Activated CD8-positive, alpha-beta T cell treated with anti-CD3 and anti-CD28 coated beads, Interleukin-2, amount 10 ng/mL, durations not matched to agents 7 days and 5 days (primary cell): ENCODE measurements around the gene PPARD. TPM values are rescaled to one million over a fixed set of nuclear protein-coding genes. Genes with fewer than 3 reads are reported as not detected.

Source experiments
- ATAC-seq: fragments of 150-1000 bp; cut with Tn5 transposase; one replicate; pipeline ENCODE4 v1.10.0; 2021; ENCODE audit warnings: moderate library complexity
- CTCF ChIA-PET: fragments of 350-600 bp; sonication (Branson Sonifier 250); formaldehyde crosslinking; loops from one replicate; lab custom pipeline; 2021; ENCODE audit warnings: antibody characterized with exemption; lab: Charles Lee
- POLR2A ChIA-PET: fragments of 350-600 bp; sonication (Branson Sonifier 250); formaldehyde crosslinking; loops from one replicate; lab custom pipeline; 2021; ENCODE audit warnings: antibody characterized with exemption; lab: Charles Lee
- DNase-seq: peaks from one replicate; pipeline ENCODE4 v3.0.0-alpha.2; 2020
- H3K27ac Mint-ChIP-seq: one replicate; pipeline ENCODE4 v1.8.0; 2021; ENCODE audit warnings: mild to moderate bottlenecking, mixed read lengths
- H3K27me3 Mint-ChIP-seq: one replicate; pipeline ENCODE4 v1.8.0; 2021; ENCODE audit warnings: low read depth, mixed read lengths
- H3K36me3 Mint-ChIP-seq: one replicate; pipeline ENCODE4 v1.8.0; 2021; ENCODE audit warnings: low read depth, mixed read lengths
- H3K4me1 Mint-ChIP-seq: one replicate; pipeline ENCODE4 v1.8.0; 2021; ENCODE audit warnings: low read depth, mixed read lengths
- H3K4me3 Mint-ChIP-seq: one replicate; pipeline ENCODE4 v1.8.0; 2021; ENCODE audit warnings: mild to moderate bottlenecking, mixed read lengths
- H3K9me3 Mint-ChIP-seq: one replicate; pipeline ENCODE4 v1.8.0; 2022; ENCODE audit warnings: mixed read lengths; ENCODE audit not compliant: insufficient read depth
- total RNA-seq, 2 experiments: library from RNA; stranded (reverse); gene quantifications; one replicate each; pipeline ENCODE4 v1.2.3, GENCODE V29; 2021

The PPARD gene
- total RNA-seq, 2 experiments from 2014 or later = 36.3 to 36.7 TPM

DNA sequence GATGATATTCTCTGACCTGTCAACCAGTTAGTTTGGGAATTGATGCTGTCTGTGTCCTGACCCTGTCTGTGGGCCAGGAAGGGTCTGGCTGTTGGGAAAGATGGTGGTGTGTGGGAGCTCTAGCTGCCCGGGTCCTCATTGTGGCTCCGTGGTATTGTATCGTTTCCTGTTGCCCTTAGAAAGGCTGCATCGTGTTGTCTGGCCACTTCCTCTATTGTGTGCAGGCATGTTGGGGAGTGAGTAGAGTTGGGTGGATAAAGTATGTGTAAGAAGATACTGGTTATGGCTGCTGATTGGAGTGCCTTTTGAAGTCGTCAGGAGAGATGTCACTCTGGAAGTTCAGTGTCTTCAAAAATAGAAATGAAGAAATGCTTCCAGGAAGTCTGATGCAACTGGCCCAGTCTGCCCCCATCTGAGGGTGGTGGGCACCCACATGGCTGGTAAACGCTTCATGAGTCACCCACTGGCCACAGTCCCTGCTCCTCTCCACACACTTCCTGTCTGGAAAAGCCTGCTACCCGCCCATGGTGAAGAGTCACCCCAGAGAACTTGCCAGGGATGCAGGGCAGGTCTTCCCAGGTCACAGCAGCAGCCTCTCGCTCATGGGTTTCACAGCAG lies 27.9 kb downstream of the PPARD start:
- peak overlapping the region; percentile 87 for H3K27ac Mint-ChIP-seq

DNA sequence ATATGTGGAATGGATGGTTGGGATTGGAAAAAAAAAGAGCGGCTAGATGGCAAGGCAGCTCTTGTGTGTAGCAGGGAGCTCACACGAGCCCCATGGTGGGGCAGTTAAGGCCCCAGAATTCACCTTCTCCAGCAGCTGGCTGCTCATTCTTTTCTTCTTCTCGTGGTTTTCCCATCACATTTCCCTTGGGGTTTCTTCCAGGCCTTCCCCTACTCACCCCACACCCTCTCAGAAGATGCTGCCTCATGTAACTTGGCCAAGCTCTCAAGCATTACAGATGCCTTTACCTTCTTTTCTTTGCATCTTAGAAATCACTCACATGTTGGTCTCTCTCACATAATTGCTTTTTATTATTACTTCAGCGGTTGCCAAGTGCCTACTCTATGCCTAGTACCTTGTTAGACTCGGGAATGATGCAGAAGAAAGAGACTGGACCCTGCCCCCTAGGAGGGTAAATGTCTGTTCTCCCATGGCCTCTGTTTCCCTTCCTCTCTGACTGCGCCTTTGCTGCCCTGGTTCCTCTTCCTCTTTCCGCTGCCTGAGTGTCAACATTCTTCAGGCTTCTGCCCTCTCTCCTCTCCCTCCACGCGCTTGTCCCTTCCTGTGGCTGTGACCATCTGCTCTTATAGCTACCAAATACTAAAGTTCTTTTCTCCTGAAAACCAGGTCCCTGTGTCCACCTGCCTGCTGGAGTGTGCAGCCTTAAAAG lies 28.6 kb downstream of the PPARD start:
- DNase-seq (no peak), ATAC-seq (no peak)
- Mint-ChIP-seq H3K4me3 (peak overlapping the region; percentile 51), H3K27ac (peak overlapping the region; percentile 87), H3K36me3 (peaks cover 45% of the 10 kb centered on the region), H3K27me3 (no peaks in the 10 kb centered on the region), H3K9me3 (no peaks in the 10 kb centered on the region), H3K4me1 (peaks cover 60% of the 10 kb centered on the region)
- ChIA-PET CTCF (interaction anchor here (1.1 to 1.8 kb wide), 3 partner anchors 29 to 50 kb away, joined by 3 to 5 read pairs (median 3); partner anchors contain the start of gene PPARD), POLR2A (interaction anchor here (0.6 to 1.0 kb wide), 2 partner anchors 22 to 39 kb away, joined by 4 to 7 read pairs; no protein-coding TSS in a partner anchor)

More for the DNA sequence above, 27.9 kb downstream of the PPARD start:
- Mint-ChIP-seq H3K27me3 (no peaks in the 10 kb centered on the region), H3K36me3 (peaks cover 48% of the 10 kb centered on the region), H3K9me3 (no peaks in the 10 kb centered on the region), H3K4me1 (peaks cover 61% of the 10 kb centered on the region), H3K4me3 (peak overlapping the region; percentile 51)
- CTCF ChIA-PET = interaction anchor here (1.4 to 1.8 kb wide), 2 partner anchors 28 to 49 kb away, joined by 3 to 5 read pairs; partner anchors contain the start of gene PPARD
- ATAC-seq (peak; percentile 79), DNase-seq (peak; percentile 62)
- POLR2A ChIA-PET = interaction anchor here (0.6 to 1.0 kb wide), 2 partner anchors 22 to 39 kb away, joined by 4 to 7 read pairs; no protein-coding TSS in a partner anchor

DNA sequence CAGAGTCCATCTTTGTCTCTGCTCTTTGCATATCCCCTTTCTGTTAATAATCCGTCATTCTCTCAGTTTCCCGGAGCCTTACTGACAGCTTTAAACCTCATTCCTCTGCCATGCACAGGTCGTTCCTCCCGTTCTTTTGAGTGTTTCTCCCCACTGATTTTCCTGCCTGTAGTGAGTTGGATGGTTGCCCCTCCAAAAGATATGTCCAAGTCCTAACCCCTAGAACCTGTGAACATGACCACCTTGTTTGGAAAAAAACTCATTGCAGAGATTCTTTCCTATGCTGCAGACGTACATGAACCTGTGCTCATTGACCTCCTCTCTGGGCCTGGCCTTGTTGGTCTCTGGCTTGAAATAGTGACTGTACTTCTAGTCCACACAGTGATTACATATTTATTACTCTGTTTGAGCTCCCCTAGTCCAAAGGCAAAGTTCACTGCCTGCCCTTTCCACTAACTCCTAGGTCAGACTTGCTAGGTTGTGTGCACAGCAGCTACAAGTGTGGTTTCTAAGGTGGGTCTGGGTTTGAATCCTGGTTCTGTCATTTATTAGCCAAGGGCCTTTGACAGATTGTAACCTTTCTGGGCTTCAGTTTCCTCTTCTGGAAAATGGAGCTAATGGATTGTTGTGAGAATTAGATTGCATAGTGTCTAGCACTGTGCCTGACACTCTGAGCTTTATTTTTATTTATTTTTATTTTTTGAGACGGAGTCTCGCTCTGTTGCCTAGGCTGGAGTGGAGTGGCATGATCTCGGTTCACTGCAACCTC lies 29.3 kb downstream of the PPARD start:
- Mint-ChIP-seq H3K9me3 (no peaks in the 10 kb centered on the region), H3K36me3 (peaks cover 42% of the 10 kb centered on the region), H3K4me3 (no peak overlapping the region), H3K4me1 (peaks cover 63% of the 10 kb centered on the region), H3K27me3 (no peaks in the 10 kb centered on the region), H3K27ac (peak overlapping the region; percentile 87)
- ATAC-seq (no peak), DNase-seq (no peak)
- ChIA-PET POLR2A (no interaction called here), CTCF (interaction anchor here (1.0 to 1.8 kb wide), 4 partner anchors 15 to 50 kb away, joined by 3 to 5 read pairs (median 3); partner anchors contain the start of gene PPARD)

DNA sequence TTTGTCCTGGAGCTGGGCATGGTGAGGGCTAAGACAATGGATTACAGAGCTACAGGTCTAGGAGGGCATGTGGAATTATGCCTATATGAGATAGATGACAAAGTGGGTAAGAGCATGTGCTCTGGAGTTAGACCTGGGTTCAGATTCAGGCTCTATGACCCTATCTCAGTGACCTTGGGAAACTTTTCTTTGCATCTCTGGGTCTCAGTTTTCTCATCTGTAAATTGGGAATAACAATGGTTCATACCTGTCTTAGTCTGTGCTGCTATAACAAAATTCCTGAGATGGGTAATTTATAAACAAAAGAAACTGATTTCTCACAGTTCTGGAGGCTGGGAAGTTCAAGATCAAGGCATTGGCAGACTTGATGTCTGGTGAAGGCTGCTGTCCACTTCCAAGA lies 30.3 kb downstream of the PPARD start:
- ATAC-seq (no peak), DNase-seq (no peak)
- H3K36me3 Mint-ChIP-seq = peaks cover 32% of the 10 kb centered on the region
- ChIA-PET CTCF (interaction anchor here (1.0 kb wide), 1 partner anchor 16 kb away, joined by 3 read pairs; no protein-coding TSS in a partner anchor), POLR2A (no interaction called here)
- H3K4me1 Mint-ChIP-seq = peaks cover 59% of the 10 kb centered on the region
- no peaks in the 10 kb centered on the region for H3K9me3 Mint-ChIP-seq
- no peaks in the 10 kb centered on the region for H3K27me3 Mint-ChIP-seq
- no peak overlapping the region for H3K4me3 Mint-ChIP-seq
- no peak overlapping the region for H3K27ac Mint-ChIP-seq

DNA sequence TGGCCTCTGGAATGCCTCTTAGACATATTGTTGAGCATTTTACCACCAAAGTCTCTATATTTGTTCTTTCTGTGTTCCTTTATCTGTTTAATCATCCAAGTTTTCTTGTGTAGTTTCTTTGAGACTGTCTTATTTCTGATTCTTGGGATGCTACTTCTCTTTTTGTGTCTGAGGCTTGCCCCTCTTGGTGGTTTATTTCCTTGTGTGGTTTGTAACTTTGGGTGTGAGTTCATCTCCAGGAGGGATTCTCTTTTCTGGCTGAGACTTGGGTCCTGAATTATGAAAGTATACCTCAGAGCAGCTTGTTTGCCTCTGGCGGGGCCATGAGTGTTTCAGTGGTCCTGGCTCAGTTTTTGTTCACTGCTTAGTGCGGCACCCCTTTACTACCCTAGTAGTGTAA lies 33.9 kb downstream of the PPARD start:
- ATAC-seq = no peak
- H3K4me1 Mint-ChIP-seq = peaks cover 30% of the 10 kb centered on the region
- no peak overlapping the region for H3K27ac Mint-ChIP-seq
- POLR2A ChIA-PET = no interaction called here
- H3K4me3 Mint-ChIP-seq = no peak overlapping the region
- peaks cover 31% of the 10 kb centered on the region for H3K36me3 Mint-ChIP-seq
- DNase-seq = no peak
- no peaks in the 10 kb centered on the region for H3K9me3 Mint-ChIP-seq
- CTCF ChIA-PET = interaction anchor here (1.3 to 1.4 kb wide), 3 partner anchors 72 to 90 kb away, joined by 3 to 4 read pairs (median 3); no protein-coding TSS in a partner anchor
- H3K27me3 Mint-ChIP-seq = no peaks in the 10 kb centered on the region

DNA sequence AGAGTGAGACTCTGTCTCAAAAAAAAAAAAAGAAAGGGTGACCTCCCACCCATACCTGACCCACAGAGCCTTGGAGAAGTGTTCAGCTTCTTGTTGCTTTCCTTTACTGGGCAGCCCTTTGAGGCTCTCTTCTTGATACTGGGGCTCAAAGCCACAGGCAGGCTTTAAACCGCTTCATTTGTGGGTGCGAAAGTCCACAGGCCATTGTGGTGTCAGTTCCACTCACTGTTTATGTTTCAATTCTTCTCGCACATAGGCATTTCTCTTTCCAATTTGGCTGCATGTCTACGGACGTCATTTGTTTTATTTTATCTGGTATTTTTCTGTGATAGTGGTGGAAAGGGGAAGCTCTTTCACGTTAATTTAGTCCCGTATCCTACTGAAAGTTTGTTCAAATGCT lies 34.6 kb downstream of the PPARD start:
- H3K4me3 Mint-ChIP-seq = no peak overlapping the region
- DNase-seq = no peak
- peaks cover 26% of the 10 kb centered on the region for H3K4me1 Mint-ChIP-seq
- no peak overlapping the region for H3K27ac Mint-ChIP-seq
- no peaks in the 10 kb centered on the region for H3K27me3 Mint-ChIP-seq
- POLR2A ChIA-PET = interaction anchor here (1.1 kb wide), 1 partner anchor 15 kb away, joined by 3 read pairs; no protein-coding TSS in a partner anchor
- H3K9me3 Mint-ChIP-seq = no peaks in the 10 kb centered on the region
- CTCF ChIA-PET = interaction anchor here (0.6 to 1.6 kb wide), 6 partner anchors 9 to 89 kb away, joined by 3 to 4 read pairs (median 4); no protein-coding TSS in a partner anchor
- no peak for ATAC-seq
- peaks cover 32% of the 10 kb centered on the region for H3K36me3 Mint-ChIP-seq

DNA sequence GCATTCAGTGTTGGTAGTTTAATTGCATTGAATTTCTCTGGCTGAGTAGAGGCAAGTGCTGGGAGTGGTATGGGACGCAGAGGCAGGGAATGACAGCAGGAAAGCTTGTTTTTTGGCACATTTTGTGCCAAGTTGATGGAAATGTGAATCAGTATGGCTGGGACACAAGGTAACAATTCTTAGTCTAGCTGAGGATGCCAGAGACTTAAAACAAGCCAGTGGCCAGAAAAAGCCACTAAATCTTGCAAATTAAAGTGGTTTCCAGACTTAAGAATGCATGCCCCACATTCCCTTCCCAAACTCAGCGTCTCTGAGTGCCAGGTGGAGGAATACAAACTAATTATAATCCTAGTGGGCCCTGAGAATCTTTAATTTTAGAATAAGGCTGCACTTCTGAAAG lies 35.9 kb downstream of the PPARD start:
- ChIA-PET CTCF (interaction anchor here (0.9 to 1.6 kb wide), 2 partner anchors 41 to 82 kb away, joined by 3 to 4 read pairs; no protein-coding TSS in a partner anchor), POLR2A (interaction anchor here (1.1 kb wide), 1 partner anchor 17 kb away, joined by 3 read pairs; no protein-coding TSS in a partner anchor)
- H3K4me1 Mint-ChIP-seq = peaks cover 25% of the 10 kb centered on the region
- peaks cover 35% of the 10 kb centered on the region for H3K36me3 Mint-ChIP-seq
- no peak overlapping the region for H3K4me3 Mint-ChIP-seq
- DNase-seq (no peak), ATAC-seq (no peak)
- no peak overlapping the region for H3K27ac Mint-ChIP-seq
- H3K27me3 Mint-ChIP-seq = no peaks in the 10 kb centered on the region
- H3K9me3 Mint-ChIP-seq = no peaks in the 10 kb centered on the region

DNA sequence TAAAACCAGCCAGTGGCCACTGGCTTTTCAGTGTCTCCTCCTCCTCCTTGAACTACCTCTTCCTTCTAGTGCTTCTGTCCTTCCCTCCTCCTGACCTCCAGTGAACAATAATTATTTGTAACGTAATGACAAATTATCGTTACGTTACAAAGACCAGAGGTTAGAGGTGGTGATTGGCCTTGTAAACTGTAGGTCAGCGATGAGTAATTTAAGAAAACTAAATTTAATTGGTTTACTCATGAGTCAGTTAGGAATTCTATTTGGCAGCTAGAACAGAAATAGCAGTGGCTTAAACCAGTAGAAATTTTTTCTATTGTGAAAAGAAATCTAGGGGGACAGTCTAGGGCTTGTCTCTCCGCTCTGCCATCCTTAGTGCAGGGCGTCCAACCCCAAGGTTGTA lies 38.8 kb downstream of the PPARD start:
- Mint-ChIP-seq H3K36me3 (peaks cover 36% of the 10 kb centered on the region), H3K4me1 (peaks cover 27% of the 10 kb centered on the region), H3K4me3 (no peak overlapping the region), H3K27me3 (no peaks in the 10 kb centered on the region), H3K27ac (no peak overlapping the region), H3K9me3 (no peaks in the 10 kb centered on the region)
- CTCF ChIA-PET = no interaction called here
- POLR2A ChIA-PET = no interaction called here
- ATAC-seq (no peak), DNase-seq (no peak)

DNA sequence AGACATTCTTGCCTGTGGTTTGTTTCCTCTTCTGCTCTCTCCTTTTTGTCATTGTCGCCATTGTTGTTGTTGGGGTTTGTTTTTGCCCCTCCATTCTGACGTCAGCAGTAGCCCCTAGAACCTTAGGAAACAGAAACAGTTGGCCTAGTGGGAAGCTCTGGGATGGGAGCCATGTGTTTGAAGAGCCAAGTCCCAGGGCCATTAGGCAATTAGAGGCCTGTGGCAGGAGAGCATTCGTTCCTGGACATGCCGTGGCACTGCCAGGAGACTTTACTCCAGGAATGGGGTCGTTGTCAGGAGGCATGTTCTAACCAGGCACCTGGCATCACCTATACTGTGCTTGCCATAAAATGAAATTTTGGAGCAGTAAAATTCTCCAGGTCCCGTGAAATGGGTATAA lies 39.7 kb downstream of the PPARD start:
- Mint-ChIP-seq H3K9me3 (no peaks in the 10 kb centered on the region), H3K27ac (no peak overlapping the region), H3K4me1 (peaks cover 24% of the 10 kb centered on the region), H3K4me3 (no peak overlapping the region), H3K27me3 (no peaks in the 10 kb centered on the region), H3K36me3 (peaks cover 37% of the 10 kb centered on the region)
- CTCF ChIA-PET = no interaction called here
- no peak for DNase-seq
- ATAC-seq = no peak
- POLR2A ChIA-PET = no interaction called here

DNA sequence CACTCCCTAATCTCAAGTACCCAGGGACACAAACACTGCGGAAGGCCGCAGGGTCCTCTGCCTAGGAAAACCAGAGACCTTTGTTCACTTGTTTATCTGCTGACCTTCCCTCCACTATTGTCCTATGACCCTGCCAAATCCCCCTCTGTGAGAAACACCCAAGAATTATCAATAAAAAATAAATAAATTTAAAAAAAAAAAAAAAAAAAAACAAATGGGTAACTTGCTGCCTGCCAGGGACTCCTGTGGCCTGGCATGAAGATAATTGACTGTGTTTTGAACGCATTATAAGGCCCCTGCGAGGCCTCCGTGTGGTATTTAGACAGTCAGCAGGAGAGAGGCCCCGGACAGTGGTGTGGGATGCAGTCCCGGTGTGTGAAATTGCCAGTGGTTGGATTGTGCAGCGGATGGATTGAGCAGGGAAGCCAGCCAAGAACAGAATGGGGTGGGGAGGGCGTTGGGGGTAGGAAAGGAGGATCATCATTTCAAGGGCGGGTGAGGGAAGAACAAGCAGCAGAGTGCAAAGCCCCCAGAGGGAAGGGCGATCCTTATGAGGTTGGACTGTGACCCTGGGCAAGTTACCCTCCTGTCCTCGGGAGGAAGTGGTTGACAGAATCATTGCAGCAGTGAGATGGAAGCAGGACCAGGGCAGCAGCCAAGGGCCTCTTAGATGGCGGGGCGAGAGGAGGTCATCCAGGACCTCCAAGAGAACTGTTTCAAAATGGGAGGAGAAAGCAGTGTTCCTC lies 43.3 kb downstream of the PPARD start:
- no peaks in the 10 kb centered on the region for H3K9me3 Mint-ChIP-seq
- CTCF ChIA-PET = no interaction called here
- no peaks in the 10 kb centered on the region for H3K27me3 Mint-ChIP-seq
- ATAC-seq = no peak
- peaks cover 34% of the 10 kb centered on the region for H3K4me1 Mint-ChIP-seq
- H3K36me3 Mint-ChIP-seq = peaks cover 34% of the 10 kb centered on the region
- DNase-seq = no peak
- POLR2A ChIA-PET = no interaction called here
- peak overlapping the region; percentile 48 for H3K27ac Mint-ChIP-seq
- H3K4me3 Mint-ChIP-seq = no peak overlapping the region

DNA sequence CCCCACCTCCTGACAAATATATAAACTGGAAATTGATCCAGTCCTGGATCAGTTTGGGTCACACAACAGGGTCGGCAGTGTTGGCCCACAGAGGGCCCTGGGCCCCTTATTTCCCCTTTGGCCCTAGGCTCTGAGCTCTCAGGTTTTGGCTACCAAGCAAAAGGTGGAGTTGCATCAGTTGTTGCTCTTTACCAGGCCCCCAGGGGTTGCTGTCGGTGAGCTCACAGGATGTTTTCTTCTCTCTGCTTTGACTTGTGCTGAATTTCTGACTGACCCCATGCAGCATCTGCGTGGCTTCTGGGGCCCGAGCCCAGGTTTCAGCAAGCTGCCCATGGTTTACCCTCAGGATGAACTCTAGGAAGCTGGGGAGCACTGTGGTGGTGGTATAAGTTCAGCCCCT lies 44.6 kb downstream of the PPARD start:
- Mint-ChIP-seq H3K9me3 (no peaks in the 10 kb centered on the region), H3K4me1 (peaks cover 42% of the 10 kb centered on the region), H3K27me3 (no peaks in the 10 kb centered on the region), H3K4me3 (no peak overlapping the region), H3K27ac (no peak overlapping the region), H3K36me3 (peaks cover 26% of the 10 kb centered on the region)
- CTCF ChIA-PET = interaction anchor here (1.1 to 1.5 kb wide), 3 partner anchors 14 to 62 kb away, joined by 3 to 5 read pairs (median 4); no protein-coding TSS in a partner anchor
- POLR2A ChIA-PET = no interaction called here
- ATAC-seq (no peak), DNase-seq (no peak)
